Heart right ventricle (tissue), 16 donors: ENCODE measurements around the gene PEX14. TPM values are rescaled to one million over a fixed set of nuclear protein-coding genes. Genes with fewer than 3 reads are reported as not detected.
A peak's percentile ranks its signal among the peaks of the same experiment; 100 is the strongest.

Source experiments
- ATAC-seq, 8 donors: fragments of 200-7000 bp; cut with Tn5 transposase; one replicate each; pipeline ENCODE4 v1.9.1; 2020; ENCODE audit warnings: mild to moderate bottlenecking in 8 of 8, moderate library complexity in 8 of 8, moderate number of reproducible peaks in 1 of 8
- DNase-seq, 2 donors: peaks; one replicate each; pipeline ENCODE4 v3.0.0-alpha.2; 2020
- H3K27ac ChIP-seq, 10 donors: fragments of 200-600 bp; sonication (generic) in 2 of 10; one replicate each; pipeline versions ENCODE4 v1.5.0 to v1.8.0; 2020 to 2022; ENCODE audit warnings: mild to moderate bottlenecking in 3 of 10
- H3K27me3 ChIP-seq, 7 donors: fragments of 200-600 bp; one replicate each; pipeline ENCODE4 v1.8.0; 2021 to 2022; ENCODE audit warnings: mild to moderate bottlenecking in 2 of 7
- H3K36me3 ChIP-seq, 9 donors: fragments of 200-600 bp; sonication (generic) in 1 of 9; one replicate each; pipeline versions ENCODE4 v1.5.0 to v1.8.0; 2020 to 2022; ENCODE audit warnings: mild to moderate bottlenecking in 2 of 9
- H3K4me1 ChIP-seq, 9 donors: fragments of 200-600 bp; sonication (generic) in 1 of 9; one replicate each; pipeline versions ENCODE4 v1.5.0 to v1.8.0; 2020 to 2022; ENCODE audit warnings: mild to moderate bottlenecking in 4 of 9
- H3K4me3 ChIP-seq, 10 donors: fragments of 200-600 bp; sonication (generic) in 2 of 10; one replicate each; pipeline versions ENCODE4 v1.5.0 to v1.8.0; 2020 to 2022; ENCODE audit warnings: mild to moderate bottlenecking in 7 of 10, moderate library complexity in 2 of 10
- H3K9me3 ChIP-seq, 11 donors: fragments of 200-600 bp in 10 of 11; sonication (generic) in 2 of 11; one replicate each; pipeline versions ENCODE4 v1.5.0 to v1.8.0; 2013 to 2022; ENCODE audit warnings: mild to moderate bottlenecking in 2 of 11, control low read depth in 1 of 11, moderate library complexity in 1 of 11
- WGBS, 2 donors: extraction: QIAGEN DNeasy Blood & Tissue Kit; methylation state at CpG; one replicate each; pipeline ENCODE4 v1.1.7; 2013; ENCODE audit warnings: inconsistent platforms in 1 of 2; 5-methylcytosine and 5-hydroxymethylcytosine counted together
- intact Hi-C, 10 donors: fragments of 100-400 bp; cut with DNase I; formaldehyde crosslinking; loops; one replicate each; pipeline versions ENCODE4 v1.11.1 to v1.14.2; 2022
- polyA plus RNA-seq, 2 donors: library from polyadenylated mRNA; stranded (reverse); fragments of 200-250 nt; gene quantifications; one replicate each; pipeline ENCODE4 v1.2.3, GENCODE V29; 2013
- total RNA-seq, 10 donors: library from RNA; stranded (reverse); fragmentation: NEBNext Ultra II Directional in 3 of 10; extraction: Animal tissue kit (Norgen Biotek cat#: 25700) in 3 of 10; gene quantifications; one replicate each; pipeline versions ENCODE4 v1.2.1 to v1.2.4, GENCODE V29; 2021 to 2023
- TF ChIP-seq, protein P1 (sequence below), 9 donors: fragments of 200-600 bp; sonication (generic) in 2 of 9; IDR thresholded peaks; one replicate each; pipeline versions ENCODE4 v1.5.0 to v1.8.0; 2021 to 2022; ENCODE audit warnings: antibody characterized with exemption in 9 of 9, mild to moderate bottlenecking in 5 of 9, moderate library complexity in 1 of 9
- donor health status: Arrhythmogenic right ventricular cardiomyopathy.
- donor health status: ischemic (EF 13 %, LVEDD 7.1; RV severe dilation, severe dysfunction).
- donor health status: healthy with polysubstance abuse.
- donor health status: DM: no; HTN: yes; CAD: no.
- donor health status: DM: no; HTN: no; CAD: no.
- donor health status: ischemic (EF 25% LVEDD 6.9; RV normal size, moderate dysfunction).
- donor health status: ischemic (EF 25% LVEDD 5.7; RV mildly dilated, moderate dysfunction).
- donor health status: healthy.
- donor health status: DM: yes; HTN: yes; CAD: no.
- donor health status: Ischemic cardiomyopathy.
- donor health status: ischemic (EF 35%, LVEDD 5.7; RV mildly dilated, moderate dysfunction).
- donor health status: nonischemic (EF 11% LVEDD 7.7; RV severe dilation, severe dysfunction).
- donor health status: DM: yes; HTN: yes; CAD: no.
- donor health status: PGD.
- donor health status: ischemic (EF 29% LVEDD 5.4; RV normal size, mild dysfunction).
- donor health status: nonischemic (EF 23%, LVEDD 6.1; RV moderate dilation, normal function).

The PEX14 gene
- total and polyA plus RNA-seq, 12 donors, result 17.1 to 31.9 (median 21.1) TPM

DNA sequence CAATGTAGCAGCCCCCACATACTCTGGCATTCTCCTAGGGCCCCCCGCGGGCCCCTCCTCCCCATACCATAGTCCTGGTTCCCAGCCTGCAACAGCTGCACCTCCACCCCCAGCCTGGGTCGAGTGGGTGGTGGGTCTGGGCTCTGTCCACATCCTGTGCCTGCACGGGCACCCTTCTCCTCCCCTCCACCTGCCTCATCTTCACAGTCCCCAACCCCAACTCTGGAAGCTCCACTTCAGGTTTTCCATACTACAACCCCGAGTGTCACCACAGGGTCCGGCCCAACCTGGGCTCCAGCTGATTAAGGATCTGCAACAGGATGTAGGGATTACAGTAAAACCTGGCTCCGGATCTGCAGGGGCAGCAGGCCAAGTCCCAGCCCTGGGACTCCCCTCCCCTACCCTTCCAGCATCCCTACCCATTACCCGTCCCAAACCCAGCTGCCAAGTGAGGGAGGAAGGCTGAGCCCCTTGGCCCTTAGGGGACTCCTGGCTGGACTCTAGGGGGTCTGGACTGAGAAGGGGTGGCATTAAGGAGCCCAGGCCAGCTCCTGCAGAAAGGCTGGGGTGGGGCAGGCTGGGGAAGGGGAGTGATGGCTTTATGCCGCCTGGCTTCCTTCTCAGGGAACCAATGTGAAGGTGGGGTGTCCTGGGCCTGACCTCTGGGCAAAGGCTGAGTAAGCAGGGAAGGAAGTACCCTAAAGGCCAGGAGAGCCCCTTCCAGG is 204.9 kb downstream of the PEX14 start:
- 30% methylated on average over 9 of the region's 9 CpGs for WGBS, 2 donors
- TF ChIP-seq, protein P1, sequence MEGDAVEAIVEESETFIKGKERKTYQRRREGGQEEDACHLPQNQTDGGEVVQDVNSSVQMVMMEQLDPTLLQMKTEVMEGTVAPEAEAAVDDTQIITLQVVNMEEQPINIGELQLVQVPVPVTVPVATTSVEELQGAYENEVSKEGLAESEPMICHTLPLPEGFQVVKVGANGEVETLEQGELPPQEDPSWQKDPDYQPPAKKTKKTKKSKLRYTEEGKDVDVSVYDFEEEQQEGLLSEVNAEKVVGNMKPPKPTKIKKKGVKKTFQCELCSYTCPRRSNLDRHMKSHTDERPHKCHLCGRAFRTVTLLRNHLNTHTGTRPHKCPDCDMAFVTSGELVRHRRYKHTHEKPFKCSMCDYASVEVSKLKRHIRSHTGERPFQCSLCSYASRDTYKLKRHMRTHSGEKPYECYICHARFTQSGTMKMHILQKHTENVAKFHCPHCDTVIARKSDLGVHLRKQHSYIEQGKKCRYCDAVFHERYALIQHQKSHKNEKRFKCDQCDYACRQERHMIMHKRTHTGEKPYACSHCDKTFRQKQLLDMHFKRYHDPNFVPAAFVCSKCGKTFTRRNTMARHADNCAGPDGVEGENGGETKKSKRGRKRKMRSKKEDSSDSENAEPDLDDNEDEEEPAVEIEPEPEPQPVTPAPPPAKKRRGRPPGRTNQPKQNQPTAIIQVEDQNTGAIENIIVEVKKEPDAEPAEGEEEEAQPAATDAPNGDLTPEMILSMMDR (IDR thresholded peaks at IDR 0.05), result no peak
- peaks cover 30 to 100% (median 90%) of the 10 kb centered on the region in 9 donors for H3K4me1 ChIP-seq
- peak in 1 of 2 donors; percentile 61 for DNase-seq
- no peaks in the 10 kb centered on the region for H3K36me3 ChIP-seq
- ATAC-seq, result peak in 6 of 8 donors; percentile 0 to 40 (median 22)
- peak overlapping the region in 7 of 10 donors; percentile 38 to 92 (median 52) for H3K27ac ChIP-seq
- no peak overlapping the region for H3K4me3 ChIP-seq
- intact Hi-C loops, result loop anchor here in 5 of 10 donors (5.0 to 10.0 kb wide), 4 partner anchors 118 to 185 kb away; partner anchors contain the start of gene CASZ1 (in 2 of the 5)
- no peaks in the 10 kb centered on the region for H3K9me3 ChIP-seq
- no peaks in the 10 kb centered on the region for H3K27me3 ChIP-seq

Other genes starting within 250 kb of the PEX14 start
- 10 to 100 TPM; 28.3 to 60.9 (median 32.9) TPM for gene PGD, start 75.9 kb upstream of the PEX14 start, total RNA-seq
- gene PGD, start 75.9 kb upstream of the PEX14 start, polyA plus RNA-seq, result 10 to 100 TPM; 14.3 to 28.0 TPM
- gene CENPS, start 44.5 kb upstream of the PEX14 start, total RNA-seq, result 10 to 100 TPM in 4 of 10 donors, 1 to 10 TPM in 6; 4.9 to 10.7 (median 9.4) TPM
- gene CENPS, start 44.5 kb upstream of the PEX14 start, polyA plus RNA-seq, result 1 to 10 TPM; 7.2 to 9.4 TPM
- under 1 TPM in 3 of 10 donors, not detected in 7; 0.25 to 0.52 (median 0.36) TPM for gene CORT, start 24.9 kb upstream of the PEX14 start, total RNA-seq
- gene CORT, start 24.9 kb upstream of the PEX14 start, polyA plus RNA-seq, result under 1 TPM; 0.13 to 0.66 TPM
- gene DFFA, start 2.4 kb upstream of the PEX14 start, total RNA-seq, result 10 to 100 TPM; 19.8 to 26.7 (median 23.2) TPM
- gene DFFA, start 2.4 kb upstream of the PEX14 start, polyA plus RNA-seq, result 10 to 100 TPM in 1 of 2 donors, 1 to 10 TPM in 1; 9.1 to 14.5 TPM